ENCODE data around the gene COQ2. TPM values are rescaled to one million over a fixed set of nuclear protein-coding genes. Genes with fewer than 3 reads are reported as not detected.
"Not testable (repeated sequence)": the region's sequence is repeated elsewhere in the genome, so short reads cannot be mapped to it uniquely, and the experiment has no call there.

The COQ2 gene
- total and polyA plus RNA-seq, 2 donors: 7.3 to 10.7 TPM

DNA sequence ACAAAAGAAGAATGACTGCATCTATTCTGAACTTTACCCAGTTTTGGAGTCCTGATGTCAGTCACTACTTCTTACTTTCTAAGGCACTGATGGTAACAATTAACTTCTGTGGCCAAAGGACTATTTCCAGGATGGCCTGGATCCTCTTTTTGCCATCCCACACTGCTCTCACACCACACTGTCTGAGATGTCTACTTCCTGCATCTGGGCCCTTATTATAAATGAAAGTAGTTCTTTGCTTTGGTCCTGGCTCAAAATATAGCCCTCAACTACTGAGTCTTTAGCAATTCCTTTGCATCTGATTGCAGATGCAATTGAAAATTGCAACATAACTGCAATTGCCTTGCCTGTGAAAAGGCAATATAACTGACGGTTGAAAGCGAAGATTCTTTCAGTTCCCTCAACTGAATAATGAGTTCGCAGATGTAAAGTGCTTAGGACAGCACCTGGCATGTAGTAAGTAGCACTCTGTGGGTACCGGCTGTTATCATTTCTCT, 44.2 kb downstream of the COQ2 start:
- Histone ChIP-seq H3K36me3 (ENCODE audit: control insufficient read depth in 2 of 2, insufficient read depth in 2 of 2, low read length in 1 of 2) (no peaks in the 10 kb centered on the region), H3K4me3 (ENCODE audit: low read length in 2 of 2) (no peak overlapping the region), H3K4me1 (ENCODE audit: control insufficient read depth in 2 of 2, insufficient read depth in 2 of 2, low read length in 2 of 2) (peaks cover 0 to 6% of the 10 kb centered on the region in 2 donors), H3K27ac (ENCODE audit: low read depth in 1 of 2, low read length in 1 of 2) (no peak overlapping the region), H3K27me3 (ENCODE audit: control insufficient read depth in 2 of 2, insufficient read depth in 1 of 2, low read length in 1 of 2) (no peaks in the 10 kb centered on the region), H3K9me3 (ENCODE audit: control insufficient read depth in 2 of 2, insufficient read depth in 1 of 2, low read length in 1 of 2) (no peaks in the 10 kb centered on the region)
- DNase-seq (ENCODE audit: low read depth in 6 of 9, low spot score in 9 of 9): peak in 1 of 9 donors; percentile 33
- 88% methylated on average over 4 of the region's 4 CpGs for WGBS

DNA sequence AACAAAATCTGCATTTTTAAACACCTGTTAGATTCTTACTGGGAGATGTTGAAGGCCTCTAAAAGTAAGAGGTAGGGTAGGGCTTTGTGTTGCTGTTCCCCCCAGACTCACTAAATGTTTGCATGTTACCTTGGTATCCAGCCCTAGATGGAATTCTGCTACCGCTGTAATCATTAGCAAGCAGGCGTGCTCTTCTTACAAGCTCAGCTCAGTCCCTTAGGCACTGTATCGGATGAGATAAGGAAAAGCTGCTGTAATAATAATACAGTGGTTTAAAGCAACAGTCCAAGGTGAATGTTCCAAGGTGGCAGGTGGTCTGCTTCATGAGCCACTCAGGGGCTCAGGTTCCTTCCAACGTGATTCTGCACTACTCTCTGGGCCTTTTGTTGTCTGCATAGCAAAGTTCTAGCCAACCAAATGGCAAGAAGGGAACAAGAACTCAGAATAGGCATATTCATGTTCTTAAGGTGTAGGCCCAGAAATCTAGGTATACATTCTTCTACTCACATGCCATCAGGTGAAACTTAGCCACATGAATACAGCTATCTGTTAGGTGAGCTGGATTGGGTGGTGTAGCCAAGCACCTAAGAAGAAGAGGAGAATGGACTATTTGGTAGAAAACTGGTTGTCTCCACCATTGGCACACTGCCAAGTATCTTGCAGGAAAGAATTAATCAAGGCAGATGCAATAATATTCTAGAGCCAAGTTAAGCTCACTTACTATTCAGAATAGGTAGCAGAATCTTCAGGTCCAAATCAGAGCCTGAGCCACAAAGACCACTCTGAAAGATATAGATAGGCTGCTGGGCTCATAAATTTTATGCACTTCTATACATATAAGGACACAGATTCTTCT, 46.0 kb downstream of the COQ2 start:
- H3K27ac ChIP-seq (ENCODE audit: low read depth in 1 of 2, low read length in 1 of 2): no peak overlapping the region
- H3K27me3 ChIP-seq (ENCODE audit: control insufficient read depth in 2 of 2, insufficient read depth in 1 of 2, low read length in 1 of 2): no peaks in the 10 kb centered on the region
- 99% methylated on average over 4 of the region's 4 CpGs for WGBS
- H3K4me1 ChIP-seq (ENCODE audit: control insufficient read depth in 2 of 2, insufficient read depth in 2 of 2, low read length in 2 of 2): peaks cover 0 to 6% of the 10 kb centered on the region in 2 donors
- H3K4me3 ChIP-seq (ENCODE audit: low read length in 2 of 2): no peak overlapping the region
- no peaks in the 10 kb centered on the region for H3K36me3 ChIP-seq (ENCODE audit: control insufficient read depth in 2 of 2, insufficient read depth in 2 of 2, low read length in 1 of 2)
- H3K9me3 ChIP-seq (ENCODE audit: control insufficient read depth in 2 of 2, insufficient read depth in 1 of 2, low read length in 1 of 2): no peaks in the 10 kb centered on the region
- DNase-seq (ENCODE audit: low read depth in 6 of 9, low spot score in 9 of 9): no peak

DNA sequence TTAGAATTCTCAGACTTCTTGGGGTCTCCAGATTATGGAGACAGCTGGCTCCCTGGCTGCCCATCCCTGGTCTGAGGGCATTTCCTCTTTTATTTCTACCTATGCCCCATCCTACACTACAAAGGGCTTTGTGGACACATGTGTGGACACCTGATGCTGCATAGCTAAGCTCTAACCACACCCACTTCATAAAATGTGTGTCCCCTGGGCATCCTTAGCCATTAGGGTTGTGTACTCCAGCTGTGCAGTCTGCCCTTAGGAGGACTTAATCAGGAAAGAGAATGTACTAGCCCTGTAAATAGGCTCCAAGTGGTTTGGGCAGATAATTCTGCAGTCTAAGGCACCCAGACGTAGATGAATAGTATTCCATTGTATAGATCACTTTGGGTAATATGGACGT, 47.0 kb downstream of the COQ2 start:
- no peaks in the 10 kb centered on the region for H3K9me3 ChIP-seq (ENCODE audit: control insufficient read depth in 2 of 2, insufficient read depth in 1 of 2, low read length in 1 of 2)
- H3K36me3 ChIP-seq (ENCODE audit: control insufficient read depth in 2 of 2, insufficient read depth in 2 of 2, low read length in 1 of 2): no peaks in the 10 kb centered on the region
- H3K27me3 ChIP-seq (ENCODE audit: control insufficient read depth in 2 of 2, insufficient read depth in 1 of 2, low read length in 1 of 2): no peaks in the 10 kb centered on the region
- no peak for DNase-seq (ENCODE audit: low read depth in 6 of 9, low spot score in 9 of 9)
- peaks cover 0 to 6% of the 10 kb centered on the region in 2 donors for H3K4me1 ChIP-seq (ENCODE audit: control insufficient read depth in 2 of 2, insufficient read depth in 2 of 2, low read length in 2 of 2)
- no peak overlapping the region for H3K4me3 ChIP-seq (ENCODE audit: low read length in 2 of 2)
- WGBS: 98% methylated on average over 2 of the region's 2 CpGs
- H3K27ac ChIP-seq (ENCODE audit: low read depth in 1 of 2, low read length in 1 of 2): no peak overlapping the region

DNA sequence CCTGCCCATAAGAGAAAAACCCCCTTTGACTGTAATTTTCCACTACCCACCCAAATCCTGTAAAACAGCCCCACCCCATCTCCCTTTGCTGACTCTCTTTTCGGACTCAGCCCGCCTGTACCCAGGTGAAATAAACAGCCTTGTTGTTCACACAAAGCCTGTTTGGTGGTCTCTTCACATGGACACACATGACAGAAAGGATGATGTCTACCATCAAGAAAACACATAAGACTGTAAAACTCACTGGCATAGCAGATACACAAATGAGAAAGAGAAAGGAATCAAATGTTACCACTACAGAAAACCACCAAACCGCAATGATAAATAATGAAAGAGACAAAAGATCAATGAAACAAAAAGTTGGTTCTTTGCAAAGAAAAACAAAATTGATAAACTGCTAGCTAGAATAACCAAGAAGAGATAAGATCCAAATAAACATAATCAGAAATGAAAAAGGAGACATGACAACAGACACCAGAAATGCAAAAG, 48.9 kb downstream of the COQ2 start:
- not testable (repeated sequence) for H3K27me3 ChIP-seq (ENCODE audit: control insufficient read depth in 2 of 2, insufficient read depth in 1 of 2, low read length in 1 of 2); H3K4me1 ChIP-seq (ENCODE audit: control insufficient read depth in 2 of 2, insufficient read depth in 2 of 2, low read length in 2 of 2); H3K36me3 ChIP-seq (ENCODE audit: control insufficient read depth in 2 of 2, insufficient read depth in 2 of 2, low read length in 1 of 2); H3K9me3 ChIP-seq (ENCODE audit: control insufficient read depth in 2 of 2, insufficient read depth in 1 of 2, low read length in 1 of 2); H3K4me3 ChIP-seq (ENCODE audit: low read length in 2 of 2); DNase-seq (ENCODE audit: low read depth in 6 of 9, low spot score in 9 of 9); H3K27ac ChIP-seq (ENCODE audit: low read depth in 1 of 2, low read length in 1 of 2)
- 87% methylated on average over 3 of the region's 3 CpGs for WGBS

- Histone ChIP-seq H3K27me3 (ENCODE audit: control insufficient read depth in 2 of 2, insufficient read depth in 1 of 2, low read length in 1 of 2) (no peaks in the 10 kb centered on the region), H3K27ac (ENCODE audit: low read depth in 1 of 2, low read length in 1 of 2) (no peak overlapping the region), H3K36me3 (ENCODE audit: control insufficient read depth in 2 of 2, insufficient read depth in 2 of 2, low read length in 1 of 2) (no peaks in the 10 kb centered on the region), H3K4me1 (ENCODE audit: control insufficient read depth in 2 of 2, insufficient read depth in 2 of 2, low read length in 2 of 2) (no peaks in the 10 kb centered on the region), H3K4me3 (ENCODE audit: low read length in 2 of 2) (no peak overlapping the region), H3K9me3 (ENCODE audit: control insufficient read depth in 2 of 2, insufficient read depth in 1 of 2, low read length in 1 of 2) (no peaks in the 10 kb centered on the region)
- 93% methylated on average over 4 of the region's 4 CpGs for WGBS
- DNase-seq (ENCODE audit: low read depth in 6 of 9, low spot score in 9 of 9): no peak
Observed at GRCh38 chr4:83234902-83235644, 49.5 kb downstream of the COQ2 start.

- not testable (repeated sequence) for H3K27me3 ChIP-seq (ENCODE audit: control insufficient read depth in 2 of 2, insufficient read depth in 1 of 2, low read length in 1 of 2); H3K36me3 ChIP-seq (ENCODE audit: control insufficient read depth in 2 of 2, insufficient read depth in 2 of 2, low read length in 1 of 2); H3K4me1 ChIP-seq (ENCODE audit: control insufficient read depth in 2 of 2, insufficient read depth in 2 of 2, low read length in 2 of 2); H3K9me3 ChIP-seq (ENCODE audit: control insufficient read depth in 2 of 2, insufficient read depth in 1 of 2, low read length in 1 of 2); H3K27ac ChIP-seq (ENCODE audit: low read depth in 1 of 2, low read length in 1 of 2); DNase-seq (ENCODE audit: low read depth in 6 of 9, low spot score in 9 of 9); H3K4me3 ChIP-seq (ENCODE audit: low read length in 2 of 2)
- WGBS: 95% methylated on average over 3 of the region's 3 CpGs
Observed at GRCh38 chr4:83234387-83234786, 50.2 kb downstream of the COQ2 start.

- no peaks in the 10 kb centered on the region for H3K27me3 ChIP-seq (ENCODE audit: control insufficient read depth in 2 of 2, insufficient read depth in 1 of 2, low read length in 1 of 2)
- no peaks in the 10 kb centered on the region for H3K4me1 ChIP-seq (ENCODE audit: control insufficient read depth in 2 of 2, insufficient read depth in 2 of 2, low read length in 2 of 2)
- DNase-seq (ENCODE audit: low read depth in 6 of 9, low spot score in 9 of 9): no peak
- H3K4me3 ChIP-seq (ENCODE audit: low read length in 2 of 2): no peak overlapping the region
- H3K9me3 ChIP-seq (ENCODE audit: control insufficient read depth in 2 of 2, insufficient read depth in 1 of 2, low read length in 1 of 2): peaks cover 0 to 2% of the 10 kb centered on the region in 2 donors
- no peak overlapping the region for H3K27ac ChIP-seq (ENCODE audit: low read depth in 1 of 2, low read length in 1 of 2)
- no peaks in the 10 kb centered on the region for H3K36me3 ChIP-seq (ENCODE audit: control insufficient read depth in 2 of 2, insufficient read depth in 2 of 2, low read length in 1 of 2)
- 88% methylated on average over 1 of the region's 1 CpG for WGBS
Observed at GRCh38 chr4:83232082-83232481, 52.5 kb downstream of the COQ2 start.

DNA sequence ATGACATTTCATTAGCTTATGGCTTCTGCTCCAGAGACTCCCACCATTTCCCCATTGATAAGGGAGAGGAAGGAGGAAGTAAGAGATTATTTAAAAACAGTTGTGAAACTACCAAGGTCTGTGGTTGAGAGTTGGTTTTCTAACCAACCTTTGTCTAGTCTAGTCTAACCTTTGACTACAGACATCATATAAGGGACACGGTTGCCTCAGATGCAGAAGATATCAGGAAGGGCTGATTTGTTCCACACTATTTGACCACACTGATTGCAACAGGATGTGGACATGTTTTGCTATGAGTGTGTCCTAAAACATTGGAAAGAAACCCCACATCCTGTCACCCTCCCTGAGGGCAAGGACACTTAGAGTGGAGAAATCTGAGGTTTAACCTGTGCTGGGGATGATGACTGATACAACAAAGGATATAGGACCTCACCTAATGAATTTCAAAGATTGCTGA, 53.0 kb downstream of the COQ2 start:
- WGBS: 26% methylated on average over 1 of the region's 1 CpG
- Histone ChIP-seq H3K36me3 (ENCODE audit: control insufficient read depth in 2 of 2, insufficient read depth in 2 of 2, low read length in 1 of 2) (no peaks in the 10 kb centered on the region), H3K4me1 (ENCODE audit: control insufficient read depth in 2 of 2, insufficient read depth in 2 of 2, low read length in 2 of 2) (no peaks in the 10 kb centered on the region), H3K27ac (ENCODE audit: low read depth in 1 of 2, low read length in 1 of 2) (no peak overlapping the region), H3K27me3 (ENCODE audit: control insufficient read depth in 2 of 2, insufficient read depth in 1 of 2, low read length in 1 of 2) (no peaks in the 10 kb centered on the region), H3K4me3 (ENCODE audit: low read length in 2 of 2) (no peak overlapping the region), H3K9me3 (ENCODE audit: control insufficient read depth in 2 of 2, insufficient read depth in 1 of 2, low read length in 1 of 2) (peaks cover 0 to 2% of the 10 kb centered on the region in 2 donors)
- DNase-seq (ENCODE audit: low read depth in 6 of 9, low spot score in 9 of 9): peak in 1 of 9 donors; percentile 45

DNA sequence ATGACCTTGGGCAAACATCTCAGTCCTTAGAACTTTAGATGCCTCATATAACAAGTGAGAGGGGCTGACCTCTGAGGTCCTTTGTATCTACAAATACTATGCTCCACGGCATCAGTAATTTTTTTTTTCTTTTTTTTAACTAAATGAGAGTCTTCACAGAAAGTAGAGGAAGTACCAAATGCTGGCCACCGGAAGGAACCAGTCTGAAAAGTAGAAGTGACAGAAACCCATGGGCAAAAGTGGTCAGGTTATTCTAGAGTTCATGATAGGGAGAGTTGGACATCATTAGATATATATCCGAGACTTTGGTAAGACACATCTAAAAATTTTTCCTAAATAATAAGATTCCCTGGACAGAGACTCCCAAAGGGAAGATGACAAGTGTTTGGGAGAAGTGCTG, 53.7 kb downstream of the COQ2 start:
- Histone ChIP-seq H3K27me3 (ENCODE audit: control insufficient read depth in 2 of 2, insufficient read depth in 1 of 2, low read length in 1 of 2) (no peaks in the 10 kb centered on the region), H3K4me3 (ENCODE audit: low read length in 2 of 2) (no peak overlapping the region), H3K9me3 (ENCODE audit: control insufficient read depth in 2 of 2, insufficient read depth in 1 of 2, low read length in 1 of 2) (peaks cover 0 to 2% of the 10 kb centered on the region in 2 donors), H3K36me3 (ENCODE audit: control insufficient read depth in 2 of 2, insufficient read depth in 2 of 2, low read length in 1 of 2) (no peaks in the 10 kb centered on the region), H3K4me1 (ENCODE audit: control insufficient read depth in 2 of 2, insufficient read depth in 2 of 2, low read length in 2 of 2) (no peaks in the 10 kb centered on the region), H3K27ac (ENCODE audit: low read depth in 1 of 2, low read length in 1 of 2) (no peak overlapping the region)
- DNase-seq (ENCODE audit: low read depth in 6 of 9, low spot score in 9 of 9): no peak
- WGBS: 66% methylated on average over 3 of the region's 3 CpGs
